GM21528 (cell line): ENCODE measurements around the gene SELENOS.

Source experiments
- ATAC-seq: cut with Tn5 transposase; IDR thresholded peaks from one replicate; pipeline ENCODE4 v1.9.1; 2021; ENCODE audit warnings: mild to moderate bottlenecking, moderate library complexity; ENCODE audit not compliant: unreplicated experiment, low FRiP score

SELENOS gene

DNA sequence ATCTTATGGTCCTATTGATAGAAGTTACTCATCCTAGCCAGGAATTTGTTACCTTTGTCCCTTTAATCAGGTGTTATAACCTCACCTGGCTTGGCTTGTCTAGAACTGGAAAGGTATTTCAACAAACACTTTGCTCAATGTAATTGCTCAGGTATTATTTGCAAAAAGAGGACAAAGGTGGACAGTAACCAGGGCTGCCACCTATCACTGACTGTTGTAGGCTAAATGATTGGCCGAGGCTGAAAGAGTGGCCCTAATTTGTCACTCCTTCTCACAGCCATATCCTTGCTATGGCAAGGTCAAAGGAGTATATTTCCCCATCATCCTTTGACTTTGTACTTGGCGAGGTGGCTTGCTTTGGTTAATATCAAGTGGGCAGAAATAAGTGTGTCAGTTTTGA is 2.7 kb upstream of the SELENOS start:
- no peak for ATAC-seq

DNA sequence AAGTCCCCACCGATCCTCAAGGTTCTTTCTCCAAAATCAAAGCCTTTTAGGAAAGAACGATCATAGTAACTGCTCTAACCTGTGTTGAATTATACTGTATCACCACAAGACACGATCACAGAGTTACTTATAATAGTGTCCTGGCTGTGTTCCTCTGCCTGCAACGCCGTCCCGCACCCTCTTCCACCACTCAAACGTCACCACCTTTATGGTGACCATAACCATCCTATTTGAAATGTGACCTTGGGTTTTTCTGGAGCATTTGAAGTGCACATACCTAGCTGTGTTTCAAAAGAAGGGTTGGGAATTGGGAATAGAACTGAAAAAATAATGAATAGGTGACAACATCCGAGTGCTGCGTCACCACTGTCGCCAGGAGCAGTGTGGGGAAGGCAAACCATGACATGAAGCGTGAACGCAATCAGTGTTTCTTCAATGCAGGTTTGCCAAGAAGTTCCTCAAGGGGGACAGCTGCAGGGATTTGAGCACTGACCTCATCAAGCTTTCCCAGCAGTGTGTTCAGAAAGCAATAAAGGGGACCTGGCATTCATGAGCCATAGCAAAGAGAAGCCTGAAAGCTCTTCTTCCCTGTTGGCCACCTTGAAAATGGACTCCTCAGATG is 769 bp upstream of the SELENOS start:
- ATAC-seq = no peak

- peak; percentile 32 for ATAC-seq
Observed at GRCh38 chr15:101276501-101277037, 716 bp downstream of the SELENOS start.

DNA sequence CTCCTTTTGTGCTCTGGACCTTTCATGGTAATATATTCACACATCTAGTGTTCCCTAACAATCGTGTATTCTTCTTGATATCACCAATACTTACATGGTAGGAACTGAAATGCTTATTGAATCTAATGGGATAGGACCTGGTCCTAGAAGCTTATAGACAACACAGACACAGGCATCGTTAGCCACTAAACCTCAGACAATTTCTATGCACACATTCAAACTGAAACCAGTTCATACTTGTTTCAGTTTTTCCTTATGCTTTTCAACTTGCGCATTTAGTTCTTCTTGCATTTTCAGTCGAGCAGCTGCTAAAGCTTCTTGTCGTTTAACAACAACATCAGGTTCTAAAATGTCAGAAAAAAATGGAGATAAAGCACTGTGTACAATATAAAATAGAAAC is 2.3 kb downstream of the SELENOS start:
- ATAC-seq = peak; percentile 33

DNA sequence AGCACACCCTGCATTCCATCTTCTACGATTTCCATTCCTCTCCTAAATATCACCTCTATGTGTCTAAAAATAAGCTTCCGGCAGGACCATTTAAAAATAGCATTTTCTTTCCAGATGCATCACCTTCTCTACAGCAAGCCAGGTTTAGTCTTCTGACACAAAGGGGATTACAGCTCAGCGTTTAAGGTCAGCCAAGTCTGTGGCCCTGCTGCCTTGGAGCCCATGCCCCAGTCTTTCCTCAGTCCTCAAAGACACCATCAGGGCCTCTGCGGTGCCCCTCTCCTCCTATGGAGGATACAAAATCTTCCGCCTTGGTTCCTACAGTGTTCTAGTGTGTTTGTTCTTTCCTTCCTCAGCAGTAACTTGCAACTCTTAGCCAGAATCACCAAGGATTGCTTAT is 3.8 kb downstream of the SELENOS start:
- ATAC-seq = no peak

GRCh38 chr15:101272584-101272983 is 4.7 kb downstream of the SELENOS start:
- no peak for ATAC-seq

DNA sequence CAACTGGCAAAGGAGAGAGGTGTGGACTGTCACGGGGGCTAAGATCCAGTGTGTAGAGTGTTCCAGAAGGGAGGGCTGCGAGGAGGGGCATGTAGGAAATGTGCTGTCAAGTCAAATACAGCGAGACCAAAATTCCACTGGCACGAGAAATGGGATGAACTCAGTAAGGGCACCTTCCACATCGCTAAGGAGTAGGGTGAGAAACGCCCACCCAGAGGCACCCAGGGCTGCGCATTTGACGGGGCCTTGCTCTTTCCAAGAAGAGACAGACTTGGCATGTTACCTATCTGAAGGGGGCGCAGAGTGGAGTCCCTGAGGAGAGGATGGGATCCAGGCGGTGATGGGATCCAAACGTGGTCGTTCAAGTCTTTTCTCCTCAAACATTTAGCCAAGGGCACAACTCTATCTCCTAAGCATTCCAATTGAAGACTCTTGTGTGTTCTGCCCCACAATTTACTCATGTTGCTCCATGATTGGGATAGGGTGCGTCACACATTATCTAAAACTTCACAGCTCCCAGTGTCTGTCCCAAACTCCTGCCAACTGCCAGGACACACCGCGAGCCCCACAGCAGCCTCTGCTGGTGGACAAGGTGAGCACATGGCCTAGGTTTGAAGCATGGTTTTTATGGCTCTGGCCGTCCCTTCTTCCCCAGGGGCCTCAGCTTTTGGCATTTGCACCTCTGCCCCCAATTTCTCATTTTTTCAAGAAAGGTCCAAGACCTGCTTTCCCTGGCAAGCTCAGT is 7.6 kb downstream of the SELENOS start:
- ATAC-seq = no peak

DNA sequence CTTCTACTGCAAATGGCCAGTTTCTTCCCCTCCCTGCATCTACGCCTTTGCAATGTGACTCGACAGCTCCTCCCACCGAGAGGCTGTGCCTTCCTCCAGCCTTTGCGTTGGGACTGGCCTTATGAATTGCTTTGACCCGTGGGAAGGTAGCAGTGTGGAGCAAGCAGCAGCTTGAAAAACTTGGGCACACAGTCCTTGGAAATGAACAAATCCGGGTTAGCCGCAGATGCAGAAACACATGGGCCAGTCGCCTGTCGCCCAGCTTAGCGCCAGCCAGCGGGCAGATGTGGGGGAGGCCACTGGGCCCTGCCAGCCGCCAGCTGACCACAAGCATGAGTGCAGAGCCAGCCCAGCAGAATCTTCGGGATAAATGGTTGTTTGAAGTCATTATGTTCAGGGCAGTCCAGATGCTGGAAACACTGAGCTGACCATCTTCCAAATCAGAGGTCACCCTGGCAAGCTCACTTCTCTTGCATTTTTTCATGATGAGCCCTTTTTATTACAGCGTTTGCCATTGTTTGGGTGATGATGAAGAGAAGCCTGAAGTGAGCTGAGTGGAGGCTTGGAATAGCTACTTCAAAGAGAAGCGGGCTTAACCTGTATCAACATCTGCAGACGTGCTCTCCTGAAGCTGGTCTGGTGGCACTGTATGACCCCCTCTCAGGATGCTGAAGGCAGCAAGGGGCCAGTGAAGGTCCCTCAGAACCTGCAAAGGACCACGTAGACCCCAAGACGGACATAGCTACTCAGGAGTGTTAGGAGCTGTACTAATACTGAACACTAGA is 9.8 kb downstream of the SELENOS start:
- no peak for ATAC-seq

DNA sequence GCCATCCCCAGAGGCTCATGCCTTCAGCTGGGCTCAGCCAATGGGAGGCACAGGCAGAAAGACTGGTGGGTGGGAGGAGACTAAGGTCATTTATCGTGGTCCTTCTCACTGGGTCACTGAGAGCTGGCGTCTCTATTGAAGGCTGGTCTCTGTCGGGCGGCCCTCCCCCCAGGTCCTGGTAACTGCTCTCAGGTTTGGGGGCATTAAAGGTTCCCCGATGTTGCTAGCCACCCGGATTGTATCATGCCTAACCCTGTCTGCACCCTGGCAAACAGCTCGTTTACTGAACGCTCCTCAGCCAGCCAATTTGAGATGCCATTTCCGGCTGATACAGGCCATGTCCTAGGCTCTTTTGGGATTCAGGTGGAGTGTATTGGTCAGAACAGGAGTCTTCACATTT is 10.5 kb downstream of the SELENOS start:
- no peak for ATAC-seq

- ATAC-seq = no peak
Observed at GRCh38 chr15:101266034-101266433, 11.3 kb downstream of the SELENOS start.

- ATAC-seq = no peak
Observed at GRCh38 chr15:101264911-101265641, 12.2 kb downstream of the SELENOS start.

GRCh38 chr15:101264011-101264410 is 13.3 kb downstream of the SELENOS start:
- ATAC-seq = no peak

DNA sequence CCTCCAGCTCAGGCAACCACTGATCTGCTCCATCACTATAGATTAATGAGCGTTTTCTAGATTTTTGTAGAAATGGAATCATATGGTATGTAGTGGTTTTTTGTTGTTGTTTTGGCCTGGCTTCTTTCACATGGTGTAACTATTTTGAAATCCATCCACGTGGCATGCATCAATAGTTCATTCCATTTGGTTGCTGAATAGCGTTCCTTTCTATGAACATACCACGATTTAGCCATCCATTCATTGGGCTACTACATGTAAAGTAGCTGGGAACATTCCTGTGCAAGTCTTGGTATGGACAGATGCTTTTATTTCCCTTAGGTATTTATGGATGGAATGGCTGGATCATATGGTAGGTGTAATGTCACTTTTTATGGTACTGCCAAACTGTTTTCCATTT is 14.7 kb downstream of the SELENOS start:
- no peak for ATAC-seq

DNA sequence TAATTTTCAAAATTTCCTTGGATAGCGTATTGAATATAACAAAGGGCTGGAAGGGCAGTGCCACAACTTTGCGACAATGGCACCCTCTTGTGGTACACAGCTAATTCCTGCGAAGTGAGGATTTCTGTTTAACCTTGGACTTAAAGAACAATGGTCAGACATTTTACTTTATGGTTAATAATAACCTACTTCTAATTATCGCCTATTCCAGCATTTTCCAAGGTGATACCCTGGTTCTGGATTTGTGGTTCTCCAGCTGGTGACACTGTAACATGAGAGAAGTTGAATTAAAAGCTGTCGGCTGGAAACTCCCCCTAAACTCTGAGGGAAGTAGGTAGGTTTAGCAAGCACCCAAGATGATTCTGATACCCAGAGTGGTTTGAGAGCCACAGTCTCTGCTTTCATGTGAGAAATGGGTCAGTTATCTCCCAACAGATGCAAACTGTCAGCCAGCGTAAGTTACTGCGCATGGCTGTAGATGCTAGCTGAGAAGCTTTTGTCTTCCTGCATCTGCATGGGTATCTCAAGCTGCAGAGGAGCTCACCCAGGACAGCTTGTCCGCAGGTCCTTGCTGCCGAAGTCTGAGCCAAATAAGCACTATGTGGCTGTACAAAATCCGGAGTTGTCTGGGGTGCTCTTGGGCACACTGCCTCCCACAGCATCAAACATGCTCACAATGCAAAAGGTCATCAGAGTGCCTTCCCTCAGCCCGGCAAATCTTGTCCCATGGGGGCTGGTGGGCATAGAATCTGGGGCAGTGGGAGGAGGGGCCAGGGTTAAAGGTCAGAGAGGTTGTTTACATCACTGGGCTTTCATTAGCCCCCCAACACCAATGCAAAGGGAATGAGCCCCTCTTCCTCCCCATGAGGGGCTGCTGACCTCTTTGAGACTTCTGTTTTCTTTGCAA is 18.8 kb downstream of the SELENOS start:
- ATAC-seq = no peak

GRCh38 chr15:101256757-101257156 is 20.5 kb downstream of the SELENOS start:
- no peak for ATAC-seq

GRCh38 chr15:101255615-101256241 is 21.6 kb downstream of the SELENOS start:
- ATAC-seq = no peak

DNA sequence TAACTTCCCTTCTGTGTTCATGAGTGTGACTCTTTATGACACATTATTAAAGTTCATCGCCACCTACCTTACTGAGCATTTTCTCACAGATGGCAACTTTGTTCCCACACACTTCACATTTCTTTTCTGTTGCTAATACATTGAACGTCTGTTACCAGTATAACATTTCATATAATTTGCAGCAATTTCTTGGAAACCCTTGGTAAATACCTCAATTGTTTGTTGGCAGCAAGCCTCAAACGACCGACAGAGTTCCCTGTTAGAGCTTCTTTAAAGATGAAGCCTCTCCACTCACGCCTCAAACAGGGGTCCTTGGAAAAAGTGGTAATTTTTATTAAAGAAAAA is 22.3 kb downstream of the SELENOS start:
- ATAC-seq = no peak

GRCh38 chr15:101254157-101255050 is 22.9 kb downstream of the SELENOS start:
- no peak for ATAC-seq
